Osteoblast (primary cell): ENCODE data around the gene PCARE. TPM values are rescaled to one million over a fixed set of nuclear protein-coding genes. Genes with fewer than 3 reads are reported as not detected.

Experiments
- DNase-seq: peaks from one replicate; pipeline ENCODE4 v3.0.0; 2011; ENCODE audit warnings: low spot score, mixed read lengths; ENCODE audit not compliant: insufficient read length; ENCODE audit errors: missing footprints
- H2AFZ ChIP-seq: 2 replicates; pipeline ENCODE4 v1.6.0; 2011; ENCODE audit warnings: mild to moderate bottlenecking, low read length
- H3K27ac ChIP-seq: 2 replicates; pipeline ENCODE4 v1.5.1; 2011; ENCODE audit warnings: mild to moderate bottlenecking, low read depth, low read length, moderate library complexity
- H3K27me3 ChIP-seq: 2 replicates; pipeline ENCODE4 v1.6.0; 2012; ENCODE audit warnings: mild to moderate bottlenecking, control low read depth, inconsistent platforms, low read length, moderate library complexity; ENCODE audit not compliant: insufficient read depth
- H3K36me3 ChIP-seq: 2 replicates; pipeline ENCODE4 v1.5.1; 2011; ENCODE audit warnings: mild to moderate bottlenecking, low read length, control low read depth, moderate library complexity; ENCODE audit not compliant: insufficient read depth
- H3K4me1 ChIP-seq: 2 replicates; pipeline ENCODE4 v1.5.1; 2011; ENCODE audit warnings: mild to moderate bottlenecking, low read length, control low read depth, moderate library complexity; ENCODE audit not compliant: insufficient read depth
- H3K4me2 ChIP-seq: 2 replicates; pipeline ENCODE4 v1.6.0; 2011; ENCODE audit warnings: mild to moderate bottlenecking, low read length; ENCODE audit not compliant: insufficient read depth
- H3K4me3 ChIP-seq: fragments of 200-600 bp; sonication (generic); 3 replicates; pipeline ENCODE4 v1.5.1; 2012; ENCODE audit warnings: mild to moderate bottlenecking, low read length, inconsistent platforms; ENCODE audit not compliant: insufficient read depth
- H3K79me2 ChIP-seq: 2 replicates; pipeline ENCODE4 v1.6.0; 2012; ENCODE audit warnings: mild to moderate bottlenecking, low read length, control low read depth, inconsistent platforms; ENCODE audit not compliant: insufficient read depth
- H3K9me3 ChIP-seq: 2 replicates; pipeline ENCODE4 v1.5.1; 2011; ENCODE audit warnings: low read depth, low read length, control low read depth
- H4K20me1 ChIP-seq: 2 replicates; pipeline ENCODE4 v1.6.0; 2012; ENCODE audit warnings: mild to moderate bottlenecking, low read length, control low read depth; ENCODE audit not compliant: insufficient read depth
- total RNA-seq: library from RNA; depleted of rRNA; stranded (reverse); fragments of >200 nt; gene quantifications from 2 replicates; pipeline ENCODE4 v1.2.3, GENCODE V29; 2012
- TF ChIP-seq, protein P1 (sequence below): IDR thresholded peaks from 2 replicates; pipeline ENCODE4 v1.5.1; 2011; ENCODE audit warnings: mild to moderate bottlenecking, low read depth, low read length, moderate library complexity; ENCODE audit errors: extremely low read depth

PCARE gene
- total RNA-seq, 1 donor = not detected

DNA sequence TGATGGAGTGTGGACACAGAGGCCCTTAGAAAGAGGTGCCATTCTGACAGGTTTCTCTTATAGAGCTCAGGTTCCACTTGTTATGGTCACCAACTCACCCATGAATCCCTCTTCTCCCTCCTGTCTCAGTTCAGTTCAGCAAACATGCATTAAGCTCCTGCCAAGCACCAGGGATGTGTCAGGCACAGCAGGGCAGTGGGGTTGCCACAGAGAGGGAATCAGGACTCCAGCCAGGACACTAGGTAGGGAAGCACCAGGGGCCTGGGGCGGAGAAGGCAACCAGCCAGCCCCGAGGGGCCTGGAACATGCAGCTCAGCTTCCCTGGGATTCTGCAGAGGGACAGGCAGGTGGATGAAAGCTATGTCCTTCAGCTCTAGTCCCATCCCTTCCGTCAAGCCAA lies 48.6 kb downstream of the PCARE start:
- TF ChIP-seq, protein P1, sequence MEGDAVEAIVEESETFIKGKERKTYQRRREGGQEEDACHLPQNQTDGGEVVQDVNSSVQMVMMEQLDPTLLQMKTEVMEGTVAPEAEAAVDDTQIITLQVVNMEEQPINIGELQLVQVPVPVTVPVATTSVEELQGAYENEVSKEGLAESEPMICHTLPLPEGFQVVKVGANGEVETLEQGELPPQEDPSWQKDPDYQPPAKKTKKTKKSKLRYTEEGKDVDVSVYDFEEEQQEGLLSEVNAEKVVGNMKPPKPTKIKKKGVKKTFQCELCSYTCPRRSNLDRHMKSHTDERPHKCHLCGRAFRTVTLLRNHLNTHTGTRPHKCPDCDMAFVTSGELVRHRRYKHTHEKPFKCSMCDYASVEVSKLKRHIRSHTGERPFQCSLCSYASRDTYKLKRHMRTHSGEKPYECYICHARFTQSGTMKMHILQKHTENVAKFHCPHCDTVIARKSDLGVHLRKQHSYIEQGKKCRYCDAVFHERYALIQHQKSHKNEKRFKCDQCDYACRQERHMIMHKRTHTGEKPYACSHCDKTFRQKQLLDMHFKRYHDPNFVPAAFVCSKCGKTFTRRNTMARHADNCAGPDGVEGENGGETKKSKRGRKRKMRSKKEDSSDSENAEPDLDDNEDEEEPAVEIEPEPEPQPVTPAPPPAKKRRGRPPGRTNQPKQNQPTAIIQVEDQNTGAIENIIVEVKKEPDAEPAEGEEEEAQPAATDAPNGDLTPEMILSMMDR = no peak
- H3K36me3 ChIP-seq = no peaks in the 10 kb centered on the region
- no peaks in the 10 kb centered on the region for H3K4me1 ChIP-seq
- H3K79me2 ChIP-seq = no peaks in the 10 kb centered on the region
- H3K27me3 ChIP-seq = peaks cover 12% of the 10 kb centered on the region
- H2AFZ ChIP-seq = no peak overlapping the region
- no peak for DNase-seq
- no peaks in the 10 kb centered on the region for H4K20me1 ChIP-seq
- no peak overlapping the region for H3K4me3 ChIP-seq
- no peaks in the 10 kb centered on the region for H3K9me3 ChIP-seq
- no peak overlapping the region for H3K27ac ChIP-seq
- H3K4me2 ChIP-seq = no peak overlapping the region

DNA sequence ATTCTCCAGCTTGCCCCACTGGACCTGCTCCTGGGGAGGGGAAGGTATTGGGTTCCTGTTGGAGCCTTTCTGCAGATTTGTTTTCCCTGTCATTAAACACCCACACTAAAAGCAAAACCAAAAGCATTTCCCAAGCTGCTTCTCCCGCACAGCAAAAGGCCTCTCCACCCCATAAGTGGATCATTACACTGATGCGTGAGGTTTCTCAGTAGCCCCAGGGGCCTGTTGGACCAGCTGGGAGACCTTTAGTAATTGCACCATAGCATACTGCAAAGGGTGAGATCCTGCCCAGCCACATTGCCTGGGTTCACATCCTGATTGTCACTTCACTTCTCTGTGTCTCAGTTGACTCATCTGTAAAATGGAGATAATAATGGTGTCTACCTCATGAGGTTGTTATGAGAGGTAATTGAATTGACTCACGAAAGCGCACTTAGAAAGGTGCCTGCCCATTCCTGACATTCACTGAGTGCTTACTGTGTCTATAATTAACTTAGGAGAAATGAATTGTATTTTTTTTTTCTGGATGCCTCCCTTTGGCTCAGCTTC lies 49.4 kb downstream of the PCARE start:
- peaks cover 13% of the 10 kb centered on the region for H3K27me3 ChIP-seq
- no peaks in the 10 kb centered on the region for H3K36me3 ChIP-seq
- H3K4me1 ChIP-seq = no peaks in the 10 kb centered on the region
- H3K27ac ChIP-seq = no peak overlapping the region
- H2AFZ ChIP-seq = no peak overlapping the region
- DNase-seq = no peak
- no peaks in the 10 kb centered on the region for H4K20me1 ChIP-seq
- TF ChIP-seq, protein P1 = no peak
- H3K79me2 ChIP-seq = no peaks in the 10 kb centered on the region
- no peaks in the 10 kb centered on the region for H3K9me3 ChIP-seq
- no peak overlapping the region for H3K4me2 ChIP-seq
- H3K4me3 ChIP-seq = no peak overlapping the region

DNA sequence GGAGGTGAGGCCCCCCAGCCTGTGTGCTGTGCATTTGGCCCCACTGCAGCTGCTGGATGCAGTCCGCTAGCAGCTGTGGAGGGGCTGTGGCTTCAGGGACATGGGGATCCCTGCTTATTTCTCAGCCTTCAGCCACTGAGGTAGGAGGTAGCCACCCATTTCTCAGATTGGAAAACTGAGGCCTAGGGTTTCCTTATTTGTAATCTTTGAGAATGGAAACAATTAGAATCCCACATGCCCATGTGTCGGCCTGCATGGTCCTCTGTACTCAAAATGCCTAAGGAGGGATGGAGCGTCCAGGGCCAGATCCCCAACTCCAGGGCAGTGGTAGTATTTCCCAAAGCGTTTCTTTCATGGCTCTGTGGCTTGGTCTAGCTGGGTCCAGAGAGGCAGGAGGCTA lies 51.1 kb downstream of the PCARE start:
- no peaks in the 10 kb centered on the region for H4K20me1 ChIP-seq
- peaks cover 13% of the 10 kb centered on the region for H3K27me3 ChIP-seq
- no peaks in the 10 kb centered on the region for H3K79me2 ChIP-seq
- no peak overlapping the region for H3K4me2 ChIP-seq
- H2AFZ ChIP-seq = no peak overlapping the region
- TF ChIP-seq, protein P1 = no peak
- no peaks in the 10 kb centered on the region for H3K36me3 ChIP-seq
- no peaks in the 10 kb centered on the region for H3K4me1 ChIP-seq
- H3K4me3 ChIP-seq = no peak overlapping the region
- no peak for DNase-seq
- H3K9me3 ChIP-seq = no peaks in the 10 kb centered on the region
- no peak overlapping the region for H3K27ac ChIP-seq

DNA sequence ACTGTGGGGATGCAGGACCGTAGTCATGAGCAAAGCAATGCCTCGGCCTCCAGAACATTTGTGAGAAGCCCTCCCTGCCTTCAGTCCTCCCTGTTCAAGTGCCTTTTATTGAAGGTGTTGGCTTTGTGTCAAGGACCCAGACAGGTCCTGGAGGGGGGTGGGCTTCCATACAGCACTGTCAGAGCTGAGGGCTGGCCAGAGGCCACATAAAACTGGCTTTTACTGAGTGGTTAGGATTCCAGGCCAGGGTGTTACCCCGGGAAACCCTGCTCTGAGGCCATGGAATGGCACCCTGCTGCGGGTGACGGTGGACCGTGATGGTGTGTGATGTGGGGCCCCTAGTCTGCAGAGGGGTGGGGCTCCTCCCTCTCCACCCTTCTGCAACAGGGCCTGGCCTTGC lies 51.6 kb downstream of the PCARE start:
- Histone ChIP-seq H3K4me3 (no peak overlapping the region), H3K36me3 (no peaks in the 10 kb centered on the region), H3K9me3 (no peaks in the 10 kb centered on the region), H3K79me2 (no peaks in the 10 kb centered on the region), H4K20me1 (no peaks in the 10 kb centered on the region), H2AFZ (no peak overlapping the region), H3K27ac (no peak overlapping the region), H3K27me3 (peaks cover 13% of the 10 kb centered on the region), H3K4me2 (no peak overlapping the region), H3K4me1 (no peaks in the 10 kb centered on the region)
- TF ChIP-seq, protein P1 = no peak
- DNase-seq = peak; percentile 59
